A549 (cell line): ENCODE results near the gene B3GNT5.

ENCODE experiments used
- CEBPB ChIP-seq, 2 experiments: fragments of >200 bp in 1 of 2; sonication (Bioruptor Twin) in 1 of 2; formaldehyde crosslinking in 1 of 2; IDR thresholded peaks; 2 replicates each; pipeline ENCODE4 v1.6.1; 2012 to 2016
- EP300 ChIP-seq, 2 experiments: fragments of >200 bp; sonication (Bioruptor Twin); formaldehyde crosslinking; IDR thresholded peaks; 2 replicates in 1 of 2; 3 replicates in 1 of 2; pipeline ENCODE4 v1.6.1; 2016 to 2017
- MYC ChIP-seq: IDR thresholded peaks from 2 replicates; pipeline ENCODE4 v1.6.1; 2012; ENCODE audit warnings: mild to moderate bottlenecking, inconsistent platforms, low read length, improper control_type of control experiment, borderline replicate concordance
- POLR2A ChIP-seq: IDR thresholded peaks from 2 replicates; pipeline ENCODE4 v1.6.1; 2012; ENCODE audit warnings: mild to moderate bottlenecking, low read length
- POLR2AphosphoS2 ChIP-seq: conservative IDR thresholded peaks from 2 replicates; pipeline ENCODE4 v1.6.1; 2012; ENCODE audit warnings: low read length, improper control_type of control experiment, inconsistent platforms
- RFX5 ChIP-seq: fragments of 450-650 bp; IDR thresholded peaks from 2 replicates; pipeline ENCODE4 v1.7.1; 2014; ENCODE audit warnings: antibody characterized with exemption, mild to moderate bottlenecking, moderate library complexity
- TP53 ChIP-seq: fragments of 250-450 bp; sonication (Bioruptor Pico); IDR thresholded peaks from 2 replicates; pipeline ENCODE4 v1.5.0; 2021; ENCODE audit warnings: mild to moderate bottlenecking, moderate library complexity
- ZC3H11A ChIP-seq: fragments of 450-650 bp; IDR thresholded peaks from 2 replicates; pipeline ENCODE4 v1.6.1; 2014; ENCODE audit warnings: antibody characterized with exemption, mild to moderate bottlenecking
- TF ChIP-seq, protein P1 (sequence below): fragments of >200 bp; sonication (Bioruptor Twin); formaldehyde crosslinking; IDR thresholded peaks from 3 replicates; pipeline ENCODE4 v1.5.1; 2016
- TF ChIP-seq, protein P2 (sequence below): fragments of 450-650 bp; IDR thresholded peaks from 2 replicates; pipeline ENCODE4 v1.6.1; 2014; ENCODE audit warnings: antibody characterized with exemption
- TF ChIP-seq, protein P3 (sequence below): fragments of 250-450 bp; sonication (Bioruptor Pico); IDR thresholded peaks from 2 replicates; pipeline ENCODE4 v1.5.0; 2020; ENCODE audit warnings: low read depth, mild to moderate bottlenecking, moderate library complexity
- TF ChIP-seq, protein P4 (sequence below): IDR thresholded peaks from 2 replicates; pipeline ENCODE4 v1.6.1; 2012
- TF ChIP-seq, protein P5 (sequence below): fragments of 250-450 bp; sonication (Bioruptor Pico); IDR thresholded peaks from 2 replicates; pipeline ENCODE4 v1.5.0; 2021; ENCODE audit warnings: mild to moderate bottlenecking, moderate library complexity, borderline replicate concordance

DNA sequence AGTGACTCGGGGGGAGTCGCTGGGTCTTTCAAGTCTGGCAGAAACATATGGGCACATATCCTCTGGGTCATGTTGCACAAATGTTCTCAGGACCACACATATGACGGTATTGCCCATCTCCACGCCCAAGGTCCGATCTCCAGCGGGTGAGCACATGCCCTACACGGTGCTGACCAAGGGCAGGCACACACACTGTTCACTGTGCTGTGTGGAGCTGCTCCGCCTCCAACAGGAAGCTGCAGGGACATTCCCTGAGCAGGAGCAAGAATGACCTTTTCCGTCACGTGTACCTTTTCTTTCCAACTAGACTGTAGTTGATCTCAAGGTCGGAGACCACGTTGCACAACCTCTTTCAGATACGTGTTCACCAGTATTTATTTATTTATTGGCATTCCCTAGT is 41.7 kb upstream of the B3GNT5 start:
- TF ChIP-seq, protein P1, sequence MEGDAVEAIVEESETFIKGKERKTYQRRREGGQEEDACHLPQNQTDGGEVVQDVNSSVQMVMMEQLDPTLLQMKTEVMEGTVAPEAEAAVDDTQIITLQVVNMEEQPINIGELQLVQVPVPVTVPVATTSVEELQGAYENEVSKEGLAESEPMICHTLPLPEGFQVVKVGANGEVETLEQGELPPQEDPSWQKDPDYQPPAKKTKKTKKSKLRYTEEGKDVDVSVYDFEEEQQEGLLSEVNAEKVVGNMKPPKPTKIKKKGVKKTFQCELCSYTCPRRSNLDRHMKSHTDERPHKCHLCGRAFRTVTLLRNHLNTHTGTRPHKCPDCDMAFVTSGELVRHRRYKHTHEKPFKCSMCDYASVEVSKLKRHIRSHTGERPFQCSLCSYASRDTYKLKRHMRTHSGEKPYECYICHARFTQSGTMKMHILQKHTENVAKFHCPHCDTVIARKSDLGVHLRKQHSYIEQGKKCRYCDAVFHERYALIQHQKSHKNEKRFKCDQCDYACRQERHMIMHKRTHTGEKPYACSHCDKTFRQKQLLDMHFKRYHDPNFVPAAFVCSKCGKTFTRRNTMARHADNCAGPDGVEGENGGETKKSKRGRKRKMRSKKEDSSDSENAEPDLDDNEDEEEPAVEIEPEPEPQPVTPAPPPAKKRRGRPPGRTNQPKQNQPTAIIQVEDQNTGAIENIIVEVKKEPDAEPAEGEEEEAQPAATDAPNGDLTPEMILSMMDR: no peak
- TF ChIP-seq, protein P2, sequence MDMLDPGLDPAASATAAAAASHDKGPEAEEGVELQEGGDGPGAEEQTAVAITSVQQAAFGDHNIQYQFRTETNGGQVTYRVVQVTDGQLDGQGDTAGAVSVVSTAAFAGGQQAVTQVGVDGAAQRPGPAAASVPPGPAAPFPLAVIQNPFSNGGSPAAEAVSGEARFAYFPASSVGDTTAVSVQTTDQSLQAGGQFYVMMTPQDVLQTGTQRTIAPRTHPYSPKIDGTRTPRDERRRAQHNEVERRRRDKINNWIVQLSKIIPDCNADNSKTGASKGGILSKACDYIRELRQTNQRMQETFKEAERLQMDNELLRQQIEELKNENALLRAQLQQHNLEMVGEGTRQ: no peak
- TF ChIP-seq RFX5: no peak
- no peak for TF ChIP-seq POLR2A
- TF ChIP-seq POLR2AphosphoS2: no peak
- no peak for TF ChIP-seq CEBPB (IDR thresholded peaks at IDR 0.05)
- TF ChIP-seq, protein P3, sequence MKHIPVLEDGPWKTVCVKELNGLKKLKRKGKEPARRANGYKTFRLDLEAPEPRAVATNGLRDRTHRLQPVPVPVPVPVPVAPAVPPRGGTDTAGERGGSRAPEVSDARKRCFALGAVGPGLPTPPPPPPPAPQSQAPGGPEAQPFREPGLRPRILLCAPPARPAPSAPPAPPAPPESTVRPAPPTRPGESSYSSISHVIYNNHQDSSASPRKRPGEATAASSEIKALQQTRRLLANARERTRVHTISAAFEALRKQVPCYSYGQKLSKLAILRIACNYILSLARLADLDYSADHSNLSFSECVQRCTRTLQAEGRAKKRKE (CRISPR knock-in tag): no peak
- TF ChIP-seq MYC: no peak
- TF ChIP-seq, protein P4, sequence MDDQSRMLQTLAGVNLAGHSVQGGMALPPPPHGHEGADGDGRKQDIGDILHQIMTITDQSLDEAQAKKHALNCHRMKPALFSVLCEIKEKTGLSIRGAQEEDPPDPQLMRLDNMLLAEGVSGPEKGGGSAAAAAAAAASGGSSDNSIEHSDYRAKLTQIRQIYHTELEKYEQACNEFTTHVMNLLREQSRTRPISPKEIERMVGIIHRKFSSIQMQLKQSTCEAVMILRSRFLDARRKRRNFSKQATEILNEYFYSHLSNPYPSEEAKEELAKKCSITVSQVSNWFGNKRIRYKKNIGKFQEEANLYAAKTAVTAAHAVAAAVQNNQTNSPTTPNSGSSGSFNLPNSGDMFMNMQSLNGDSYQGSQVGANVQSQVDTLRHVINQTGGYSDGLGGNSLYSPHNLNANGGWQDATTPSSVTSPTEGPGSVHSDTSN: no peak
- TF ChIP-seq ZC3H11A: no peak
- TF ChIP-seq TP53: no peak
- TF ChIP-seq, protein P5, sequence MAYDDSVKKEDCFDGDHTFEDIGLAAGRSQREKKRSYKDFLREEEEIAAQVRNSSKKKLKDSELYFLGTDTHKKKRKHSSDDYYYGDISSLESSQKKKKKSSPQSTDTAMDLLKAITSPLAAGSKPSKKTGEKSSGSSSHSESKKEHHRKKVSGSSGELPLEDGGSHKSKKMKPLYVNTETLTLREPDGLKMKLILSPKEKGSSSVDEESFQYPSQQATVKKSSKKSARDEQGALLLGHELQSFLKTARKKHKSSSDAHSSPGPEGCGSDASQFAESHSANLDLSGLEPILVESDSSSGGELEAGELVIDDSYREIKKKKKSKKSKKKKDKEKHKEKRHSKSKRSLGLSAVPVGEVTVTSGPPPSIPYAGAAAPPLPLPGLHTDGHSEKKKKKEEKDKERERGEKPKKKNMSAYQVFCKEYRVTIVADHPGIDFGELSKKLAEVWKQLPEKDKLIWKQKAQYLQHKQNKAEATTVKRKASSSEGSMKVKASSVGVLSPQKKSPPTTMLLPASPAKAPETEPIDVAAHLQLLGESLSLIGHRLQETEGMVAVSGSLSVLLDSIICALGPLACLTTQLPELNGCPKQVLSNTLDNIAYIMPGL: no peak
- no peak for TF ChIP-seq EP300 (IDR thresholded peaks at IDR 0.05)
